ENCODE results near the gene MLH3.
"Not testable (repeated sequence)": the region's sequence is repeated elsewhere in the genome, so short reads cannot be mapped to it uniquely, and the experiment has no call there.

Gene MLH3

GRCh38 chr14:74995781-74996180 lies 55.5 kb downstream of the MLH3 start:
- in situ Hi-C loops (cut with MboI; ENCODE audit: low sequenced_read_pairs): not testable (repeated sequence)

GRCh38 chr14:74994182-74994581 lies 57.1 kb downstream of the MLH3 start:
- in situ Hi-C loops (cut with MboI; ENCODE audit: low sequenced_read_pairs): not testable (repeated sequence)

GRCh38 chr14:74988993-74989392 lies 62.3 kb downstream of the MLH3 start:
- in situ Hi-C loops (cut with MboI; ENCODE audit: low sequenced_read_pairs): no loop called here

GRCh38 chr14:74988131-74988530 lies 63.1 kb downstream of the MLH3 start:
- in situ Hi-C loops (cut with MboI; ENCODE audit: low sequenced_read_pairs): no loop called here

GRCh38 chr14:74985806-74986205 lies 65.5 kb downstream of the MLH3 start:
- in situ Hi-C loops (cut with MboI; ENCODE audit: low sequenced_read_pairs): no loop called here

- in situ Hi-C loops (cut with MboI; ENCODE audit: low sequenced_read_pairs): no loop called here
Observed at GRCh38 chr14:74985028-74985310, 66.3 kb downstream of the MLH3 start.

- in situ Hi-C loops (cut with MboI; ENCODE audit: low sequenced_read_pairs): no loop called here
Observed at GRCh38 chr14:74984236-74985027, 66.8 kb downstream of the MLH3 start.

GRCh38 chr14:74983343-74983742 lies 67.9 kb downstream of the MLH3 start:
- in situ Hi-C loops (cut with MboI; ENCODE audit: low sequenced_read_pairs): no loop called here

- in situ Hi-C loops (cut with MboI; ENCODE audit: low sequenced_read_pairs): no loop called here
Observed at GRCh38 chr14:74982661-74983060, 68.6 kb downstream of the MLH3 start.

GRCh38 chr14:74981833-74982232 lies 69.4 kb downstream of the MLH3 start:
- in situ Hi-C loops (cut with MboI; ENCODE audit: low sequenced_read_pairs): no loop called here

GRCh38 chr14:74981462-74981782 lies 69.8 kb downstream of the MLH3 start:
- in situ Hi-C loops (cut with MboI; ENCODE audit: low sequenced_read_pairs): no loop called here

- in situ Hi-C loops (cut with MboI; ENCODE audit: low sequenced_read_pairs): no loop called here
Observed at GRCh38 chr14:74980731-74981461, 70.4 kb downstream of the MLH3 start.

GRCh38 chr14:74980398-74980730 lies 70.9 kb downstream of the MLH3 start:
- in situ Hi-C loops (cut with MboI; ENCODE audit: low sequenced_read_pairs): no loop called here

- in situ Hi-C loops (cut with MboI; ENCODE audit: low sequenced_read_pairs): no loop called here
Observed at GRCh38 chr14:74979442-74980397, 71.5 kb downstream of the MLH3 start.

GRCh38 chr14:74979029-74979428 lies 72.2 kb downstream of the MLH3 start:
- in situ Hi-C loops (cut with MboI; ENCODE audit: low sequenced_read_pairs): no loop called here

- in situ Hi-C loops (cut with MboI; ENCODE audit: low sequenced_read_pairs): no loop called here
Observed at GRCh38 chr14:74978416-74978947, 72.8 kb downstream of the MLH3 start.

- in situ Hi-C loops (cut with MboI; ENCODE audit: low sequenced_read_pairs): no loop called here
Observed at GRCh38 chr14:74977901-74978385, 73.3 kb downstream of the MLH3 start.

GRCh38 chr14:74977164-74977900 lies 73.9 kb downstream of the MLH3 start:
- in situ Hi-C loops (cut with MboI; ENCODE audit: low sequenced_read_pairs): no loop called here

GRCh38 chr14:74976264-74977113 lies 74.8 kb downstream of the MLH3 start:
- in situ Hi-C loops (cut with MboI; ENCODE audit: low sequenced_read_pairs): no loop called here

Data from HL-60/S4 treated with phorbol 12-myristate 13-acetate at 8.2 ng/mL for 4 days and 3 days (cell line).